ENCODE measurements around the gene MYO3B.
"Not testable (repeated sequence)": the region's sequence is repeated elsewhere in the genome, so short reads cannot be mapped to it uniquely, and the experiment has no call there.

GRCh38 chr2:170263728-170264521, 86.0 kb downstream of the MYO3B start:
- not testable (repeated sequence) for TF ChIP-seq POLR2A (IDR thresholded peaks at IDR 0.05; ENCODE audit: low read length); GATA1 (IDR thresholded peaks at IDR 0.05; ENCODE audit: low read depth, low read length)
